ENCODE measurements around the gene ITGA8.

ITGA8 gene

GRCh38 chr10:15718694-15719048 is 1.1 kb downstream of the ITGA8 start:
- no peak overlapping the region for H3K4me3 Mint-ChIP-seq

GRCh38 chr10:15715619-15716227 is 4.0 kb downstream of the ITGA8 start:
- Mint-ChIP-seq H3K36me3 (no peaks in the 10 kb centered on the region), H3K9me3 (no peaks in the 10 kb centered on the region), H3K27me3 (peaks cover 33% of the 10 kb centered on the region), H3K4me1 (no peaks in the 10 kb centered on the region), H3K4me3 (no peak overlapping the region), H3K27ac (no peak overlapping the region)
- no peak for ATAC-seq

More at GRCh38 chr10:15718694-15719048, 1.1 kb downstream of the ITGA8 start:
- no peaks in the 10 kb centered on the region for H3K9me3 Mint-ChIP-seq
- no peaks in the 10 kb centered on the region for H3K4me1 Mint-ChIP-seq
- H3K36me3 Mint-ChIP-seq = no peaks in the 10 kb centered on the region
- peaks cover 49% of the 10 kb centered on the region for H3K27me3 Mint-ChIP-seq
- no peak overlapping the region for H3K27ac Mint-ChIP-seq
- no peak for ATAC-seq

GRCh38 chr10:15714847-15715246 is 4.9 kb downstream of the ITGA8 start:
- Mint-ChIP-seq H3K27ac (no peak overlapping the region), H3K27me3 (peaks cover 24% of the 10 kb centered on the region), H3K4me1 (no peaks in the 10 kb centered on the region), H3K9me3 (no peaks in the 10 kb centered on the region), H3K4me3 (no peak overlapping the region), H3K36me3 (no peaks in the 10 kb centered on the region)
- no peak for ATAC-seq

DNA sequence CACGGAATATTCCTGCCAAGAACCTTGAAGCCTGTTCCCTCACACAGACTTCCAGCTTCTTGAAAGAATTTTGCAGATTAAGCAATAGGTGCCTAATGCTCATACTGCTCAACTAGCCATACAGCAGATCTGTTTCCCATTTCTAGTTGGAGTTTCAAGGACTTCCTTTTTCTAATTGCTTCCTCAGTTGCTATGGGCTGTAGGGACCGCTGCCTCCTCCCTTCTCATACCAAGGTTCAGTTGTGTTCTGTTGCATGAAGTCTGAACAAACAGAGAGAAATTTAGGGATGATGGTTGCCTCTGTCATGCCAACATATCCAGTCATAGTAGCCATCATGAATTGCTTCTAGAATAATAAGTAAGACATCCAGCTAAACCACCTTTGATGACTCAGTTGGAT is 6.8 kb downstream of the ITGA8 start:
- Mint-ChIP-seq H3K9me3 (no peaks in the 10 kb centered on the region), H3K36me3 (no peaks in the 10 kb centered on the region), H3K27ac (no peak overlapping the region), H3K27me3 (peaks cover 10% of the 10 kb centered on the region), H3K4me3 (no peak overlapping the region), H3K4me1 (no peaks in the 10 kb centered on the region)
- ATAC-seq = no peak

GRCh38 chr10:15710455-15710854 is 9.3 kb downstream of the ITGA8 start:
- H3K27ac Mint-ChIP-seq = no peak overlapping the region

GRCh38 chr10:15705298-15705697 is 14.4 kb downstream of the ITGA8 start:
- no peaks in the 10 kb centered on the region for H3K36me3 Mint-ChIP-seq
- H3K9me3 Mint-ChIP-seq = no peaks in the 10 kb centered on the region
- ATAC-seq = no peak
- no peak overlapping the region for H3K27ac Mint-ChIP-seq
- H3K4me3 Mint-ChIP-seq = no peak overlapping the region
- no peaks in the 10 kb centered on the region for H3K4me1 Mint-ChIP-seq
- H3K27me3 Mint-ChIP-seq = no peaks in the 10 kb centered on the region

More at GRCh38 chr10:15710455-15710854, 9.3 kb downstream of the ITGA8 start:
- no peak overlapping the region for H3K4me3 Mint-ChIP-seq
- H3K27me3 Mint-ChIP-seq = no peaks in the 10 kb centered on the region
- no peaks in the 10 kb centered on the region for H3K36me3 Mint-ChIP-seq
- no peak for ATAC-seq
- H3K4me1 Mint-ChIP-seq = no peaks in the 10 kb centered on the region
- no peaks in the 10 kb centered on the region for H3K9me3 Mint-ChIP-seq

DNA sequence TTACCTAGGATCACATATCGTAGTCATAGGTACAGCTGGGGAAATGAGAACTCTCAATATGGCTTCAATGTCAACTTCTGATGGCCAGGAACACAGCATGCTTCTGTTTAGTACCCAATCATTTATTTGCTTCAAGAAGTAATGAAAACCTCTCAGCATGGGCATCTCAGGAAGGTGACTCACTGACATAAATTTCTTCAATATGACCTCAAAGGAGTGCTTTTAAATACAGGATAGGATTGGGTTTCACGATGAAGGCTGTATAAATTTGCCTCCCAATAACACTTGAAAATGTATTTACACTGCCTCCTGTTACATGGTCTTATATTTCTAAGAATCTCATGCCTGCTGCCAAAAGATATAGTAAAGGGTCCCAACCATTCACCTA is 15.1 kb downstream of the ITGA8 start:
- H3K36me3 Mint-ChIP-seq = no peaks in the 10 kb centered on the region
- no peaks in the 10 kb centered on the region for H3K4me1 Mint-ChIP-seq
- no peak overlapping the region for H3K4me3 Mint-ChIP-seq
- no peak for ATAC-seq
- no peak overlapping the region for H3K27ac Mint-ChIP-seq
- no peaks in the 10 kb centered on the region for H3K9me3 Mint-ChIP-seq
- no peaks in the 10 kb centered on the region for H3K27me3 Mint-ChIP-seq

- Mint-ChIP-seq H3K27me3 (no peaks in the 10 kb centered on the region), H3K4me1 (no peaks in the 10 kb centered on the region), H3K27ac (no peak overlapping the region), H3K9me3 (no peaks in the 10 kb centered on the region), H3K4me3 (no peak overlapping the region), H3K36me3 (no peaks in the 10 kb centered on the region)
- ATAC-seq = no peak
These were observed 15.7 kb downstream of the ITGA8 start for GRCh38 chr10:15703944-15704580.

- Mint-ChIP-seq H3K27ac (no peak overlapping the region), H3K9me3 (peaks cover 3% of the 10 kb centered on the region), H3K36me3 (no peaks in the 10 kb centered on the region), H3K4me1 (no peaks in the 10 kb centered on the region), H3K27me3 (no peaks in the 10 kb centered on the region), H3K4me3 (no peak overlapping the region)
- no peak for ATAC-seq
These were observed 16.4 kb downstream of the ITGA8 start for GRCh38 chr10:15703151-15703880.

GRCh38 chr10:15700078-15700674 is 19.5 kb downstream of the ITGA8 start:
- H3K4me1 Mint-ChIP-seq = no peaks in the 10 kb centered on the region
- H3K4me3 Mint-ChIP-seq = no peak overlapping the region
- H3K27ac Mint-ChIP-seq = no peak overlapping the region
- no peaks in the 10 kb centered on the region for H3K27me3 Mint-ChIP-seq
- no peaks in the 10 kb centered on the region for H3K36me3 Mint-ChIP-seq
- H3K9me3 Mint-ChIP-seq = peaks cover 6% of the 10 kb centered on the region
- ATAC-seq = no peak

GRCh38 chr10:15695852-15696251 is 23.9 kb downstream of the ITGA8 start:
- no peak overlapping the region for H3K4me3 Mint-ChIP-seq
- H3K27ac Mint-ChIP-seq = no peak overlapping the region
- ATAC-seq = no peak
- no peaks in the 10 kb centered on the region for H3K4me1 Mint-ChIP-seq
- no peaks in the 10 kb centered on the region for H3K36me3 Mint-ChIP-seq
- H3K27me3 Mint-ChIP-seq = no peaks in the 10 kb centered on the region
- peaks cover 6% of the 10 kb centered on the region for H3K9me3 Mint-ChIP-seq

DNA sequence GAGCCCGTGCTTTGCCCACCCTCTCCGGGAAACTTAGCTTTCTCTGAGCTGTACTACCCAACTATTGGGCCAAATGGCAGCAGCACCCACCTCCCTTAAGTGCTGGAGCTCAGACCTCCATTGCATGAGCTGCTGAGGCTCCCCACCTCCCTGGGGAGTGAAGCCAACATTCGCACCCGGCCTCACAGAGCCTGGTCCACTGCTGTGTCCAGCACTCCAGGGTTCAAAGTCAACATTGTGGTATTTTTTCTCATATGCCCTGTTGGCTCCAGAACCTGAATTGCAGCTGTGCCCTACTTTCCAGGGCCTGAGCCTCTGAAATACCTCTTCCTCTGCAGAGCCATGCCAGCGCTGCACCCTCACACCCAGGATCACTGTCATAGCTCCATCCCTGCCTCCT is 29.7 kb downstream of the ITGA8 start:
- Mint-ChIP-seq H3K9me3 (no peaks in the 10 kb centered on the region), H3K4me3 (no peak overlapping the region), H3K4me1 (no peaks in the 10 kb centered on the region), H3K36me3 (no peaks in the 10 kb centered on the region), H3K27me3 (peaks cover 10% of the 10 kb centered on the region), H3K27ac (no peak overlapping the region)
- ATAC-seq = peak; percentile 31

DNA sequence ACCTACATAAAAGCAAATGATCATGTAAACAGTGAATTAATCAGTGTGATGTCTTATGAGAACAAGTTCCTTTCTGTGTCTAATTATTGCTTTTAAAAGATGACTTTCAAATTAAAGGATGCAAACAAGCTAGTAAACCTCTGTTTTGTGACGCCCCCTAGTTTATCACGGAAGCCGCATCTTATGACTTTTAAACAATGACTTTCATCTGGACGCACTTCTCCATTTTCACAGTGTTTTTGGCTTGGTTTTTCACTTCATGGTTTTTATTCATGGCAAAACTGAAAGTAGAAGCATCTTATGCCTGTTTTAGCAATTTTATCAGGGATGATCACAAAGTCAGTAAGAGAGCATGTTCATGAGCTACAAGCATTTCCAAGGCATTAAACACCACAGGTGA is 35.0 kb downstream of the ITGA8 start:
- H3K9me3 Mint-ChIP-seq = no peaks in the 10 kb centered on the region
- no peak overlapping the region for H3K4me3 Mint-ChIP-seq
- no peaks in the 10 kb centered on the region for H3K36me3 Mint-ChIP-seq
- H3K4me1 Mint-ChIP-seq = no peaks in the 10 kb centered on the region
- peaks cover 15% of the 10 kb centered on the region for H3K27me3 Mint-ChIP-seq
- H3K27ac Mint-ChIP-seq = no peak overlapping the region
- ATAC-seq = no peak

DNA sequence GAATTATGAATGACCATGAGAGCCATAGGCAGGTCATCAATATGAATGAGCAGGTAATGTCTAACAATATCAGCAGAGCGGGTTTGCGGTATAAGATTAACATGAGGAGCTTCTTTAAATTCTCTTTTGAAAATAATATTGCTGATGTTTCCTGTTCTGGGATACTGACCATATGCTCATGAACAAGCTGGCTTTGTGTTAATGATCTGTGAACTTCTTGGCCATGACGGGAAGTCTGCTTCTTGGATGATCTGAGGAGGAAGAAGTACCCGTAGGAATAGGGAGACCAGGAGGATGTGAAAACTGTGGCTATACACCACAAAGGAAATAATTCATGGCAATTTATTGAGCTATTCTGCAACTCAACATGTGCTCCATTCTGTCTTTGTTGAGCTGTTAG is 38.6 kb downstream of the ITGA8 start:
- H3K36me3 Mint-ChIP-seq = no peaks in the 10 kb centered on the region
- ATAC-seq = no peak
- no peaks in the 10 kb centered on the region for H3K9me3 Mint-ChIP-seq
- no peak overlapping the region for H3K4me3 Mint-ChIP-seq
- H3K27me3 Mint-ChIP-seq = peaks cover 9% of the 10 kb centered on the region
- H3K27ac Mint-ChIP-seq = no peak overlapping the region
- no peaks in the 10 kb centered on the region for H3K4me1 Mint-ChIP-seq

GRCh38 chr10:15678851-15679250 is 40.9 kb downstream of the ITGA8 start:
- no peak for ATAC-seq
- Mint-ChIP-seq H3K4me3 (no peak overlapping the region), H3K27ac (no peak overlapping the region), H3K36me3 (no peaks in the 10 kb centered on the region), H3K9me3 (no peaks in the 10 kb centered on the region), H3K27me3 (peaks cover 9% of the 10 kb centered on the region), H3K4me1 (no peaks in the 10 kb centered on the region)

- H3K4me3 Mint-ChIP-seq = no peak overlapping the region
- ATAC-seq = no peak
- no peaks in the 10 kb centered on the region for H3K36me3 Mint-ChIP-seq
- no peaks in the 10 kb centered on the region for H3K4me1 Mint-ChIP-seq
- no peaks in the 10 kb centered on the region for H3K27me3 Mint-ChIP-seq
- H3K9me3 Mint-ChIP-seq = peaks cover 2% of the 10 kb centered on the region
- H3K27ac Mint-ChIP-seq = no peak overlapping the region
These were observed 47.3 kb downstream of the ITGA8 start for GRCh38 chr10:15672469-15672868.

All from stimulated activated memory B cell treated with anti-CD40 and anti-IgM and Interleukin-4, amounts not matched to agents 10 μg/mL and 1 μg/mL and 100 μg/mL, for 72 hours (primary cell).